Endothelial cell of umbilical vein (primary cell): Measurements from ENCODE around the gene ARHGEF26. TPM values are rescaled to one million over a fixed set of nuclear protein-coding genes. Genes with fewer than 3 reads are reported as not detected.

ENCODE experiments used
- BruUV-seq: library from RNA; stranded (reverse); fragments of 400-500 nt; replicated peaks from 2 replicates; lab custom pipeline; 2021; lab: Mats Ljungman, UMichigan
- CTCF ChIA-PET: fragments of 300-600, 350-600 bp; sonication (Branson Sonifier 250); formaldehyde crosslinking; loops from one replicate; lab custom pipeline; 2021; ENCODE audit warnings: antibody characterized with exemption, inconsistent platforms; lab: Charles Lee
- POLR2A ChIA-PET: fragments of 300-600, 350-600 bp; sonication (Branson Sonifier 250); formaldehyde crosslinking; loops from one replicate; lab custom pipeline; 2021; ENCODE audit warnings: antibody characterized with exemption, inconsistent platforms; lab: Charles Lee
- DNase-seq: peaks from one replicate; pipeline ENCODE4 v3.0.0-alpha.2; 2011; ENCODE audit warnings: low read depth, low spot score
- FAIRE-seq: peaks from 2 replicates; lab custom pipeline; 2011; peaks lifted over from hg19 to GRCh38; lab: Jason Lieb, UNC
- H2AFZ ChIP-seq: 2 replicates; pipeline ENCODE4 v1.6.0; 2012; ENCODE audit warnings: low read depth, low read length, control low read depth, inconsistent platforms
- H3K27ac ChIP-seq: 2 replicates; pipeline ENCODE4 v1.5.1; 2011; ENCODE audit warnings: low read depth, mild to moderate bottlenecking, control low read depth, low read length, moderate library complexity; ENCODE audit not compliant: insufficient read depth
- H3K27me3 ChIP-seq, 2 experiments: 2 replicates each; pipeline versions ENCODE4 v1.6.0 to v1.6.1; 2011; ENCODE audit warnings: low read length in 2 of 2, mixed read lengths in 1 of 2; ENCODE audit not compliant: control insufficient read depth in 2 of 2, insufficient read depth in 2 of 2
- H3K36me3 ChIP-seq, 2 experiments: 2 replicates in 1 of 2; 3 replicates in 1 of 2; pipeline ENCODE4 v1.5.1; 2011; ENCODE audit warnings: low read length in 2 of 2, mild to moderate bottlenecking in 1 of 2, moderate library complexity in 1 of 2; ENCODE audit not compliant: control insufficient read depth in 2 of 2, insufficient read depth in 2 of 2; ENCODE audit errors: extremely low read depth in 1 of 2
- H3K4me1 ChIP-seq: 3 replicates; pipeline ENCODE4 v1.5.1; 2011; ENCODE audit warnings: mild to moderate bottlenecking, low read length; ENCODE audit not compliant: control insufficient read depth, insufficient read depth; ENCODE audit errors: extremely low read depth
- H3K4me2 ChIP-seq: 2 replicates; pipeline ENCODE4 v1.6.1; 2011; ENCODE audit warnings: low read length, control low read depth, mixed read lengths; ENCODE audit not compliant: insufficient read depth
- H3K4me3 ChIP-seq, 3 experiments: fragments of 200-600 bp in 1 of 3; sonication (generic), shearing (Covaris generic) in 1 of 3; replicated peaks in 1 of 3; 2 replicates each; pipeline ENCODE4 v1.5.1; 2011 to 2016; ENCODE audit warnings: control low read depth in 3 of 3, low read length in 3 of 3, mild to moderate bottlenecking in 2 of 3, inconsistent platforms in 1 of 3, low read depth in 1 of 3, moderate library complexity in 1 of 3; ENCODE audit not compliant: insufficient read depth in 1 of 3
- H3K79me2 ChIP-seq: 2 replicates; pipeline ENCODE4 v1.6.0; 2012; ENCODE audit warnings: low read length, inconsistent platforms; ENCODE audit not compliant: control insufficient read depth, insufficient read depth
- H3K9ac ChIP-seq: replicated peaks from 2 replicates; pipeline ENCODE3; 2011; ENCODE audit warnings: low read length, control low read depth; ENCODE audit not compliant: insufficient read depth; ENCODE audit errors: extremely low read depth
- H3K9me1 ChIP-seq: replicated peaks from 3 replicates; pipeline ENCODE4 v1.6.0; 2011; ENCODE audit warnings: mild to moderate bottlenecking, low read length; ENCODE audit not compliant: control insufficient read depth, insufficient read depth; ENCODE audit errors: extremely low read depth
- H3K9me3 ChIP-seq: replicated peaks from 2 replicates; pipeline ENCODE4 v1.5.1; 2012; ENCODE audit warnings: low read length, inconsistent platforms; ENCODE audit not compliant: control insufficient read depth, insufficient read depth
- H4K20me1 ChIP-seq: replicated peaks from 2 replicates; pipeline ENCODE3; 2011; ENCODE audit warnings: mild to moderate bottlenecking, low read length; ENCODE audit not compliant: control insufficient read depth, insufficient read depth; ENCODE audit errors: extremely low read depth
- EZH2 ChIP-seq: IDR thresholded peaks from 2 replicates; pipeline ENCODE4 v1.6.1; 2012; ENCODE audit warnings: borderline replicate concordance, low read depth, mild to moderate bottlenecking, moderate library complexity, low read length, inconsistent platforms; ENCODE audit not compliant: severe bottlenecking
- FOS ChIP-seq: IDR thresholded peaks from 2 replicates; pipeline ENCODE4 v1.6.1; 2011; ENCODE audit warnings: mild to moderate bottlenecking, low read length, moderate library complexity, borderline replicate concordance; ENCODE audit not compliant: insufficient read depth
- GATA2 ChIP-seq: IDR thresholded peaks from 2 replicates; pipeline ENCODE4 v1.7.0; 2011; ENCODE audit warnings: low read depth, mild to moderate bottlenecking, moderate library complexity, mixed read lengths, low read length; ENCODE audit not compliant: insufficient read length, insufficient read depth
- JUN ChIP-seq: IDR thresholded peaks from 2 replicates; pipeline ENCODE4 v1.6.1; 2011; ENCODE audit warnings: borderline replicate concordance, low read depth; ENCODE audit not compliant: insufficient read length, insufficient read depth
- MYC ChIP-seq: IDR thresholded peaks from one replicate; pipeline ENCODE4 v1.6.1; 2011; ENCODE audit warnings: mild to moderate bottlenecking, low read depth, low read length
- POLR2A ChIP-seq: IDR thresholded peaks from 2 replicates; pipeline ENCODE4 v1.6.1; 2012; ENCODE audit warnings: low read depth, mild to moderate bottlenecking, control low read depth, low read length
- POLR2AphosphoS5 ChIP-seq: IDR thresholded peaks from 2 replicates; pipeline ENCODE4 v1.6.1; 2012; ENCODE audit warnings: low read depth, mild to moderate bottlenecking, control low read depth, low read length, moderate library complexity; ENCODE audit not compliant: insufficient read depth
- dilution Hi-C: fragments of 300-500 bp; cut with MboI; formaldehyde crosslinking; loops from one replicate; pipeline ENCODE4 v1.15.0; 2019; ENCODE audit warnings: low sequenced_read_pairs; ENCODE audit not compliant: extremely low pct_ligation_motif_present
- intact Hi-C: fragments of 100-400 bp; cut with micrococcal nuclease; formaldehyde crosslinking; loops from one replicate; pipeline ENCODE4 v1.10.0; 2022
- polyA plus RNA-seq, 4 experiments: library from polyadenylated mRNA; depleted of rRNA in 3 of 4; stranded (reverse) in 3 of 4; unstranded in 1 of 4; fragments of >200 nt; gene quantifications; 2 replicates each; pipeline versions ENCODE4 v1.2.1 to v1.2.3, GENCODE V29; 2011 to 2012; ENCODE audit warnings: missing spikeins in 1 of 4
- total RNA-seq: library from RNA; stranded (reverse); gene quantifications from 2 replicates; pipeline ENCODE4 v1.2.3, GENCODE V29; 2021
- TF ChIP-seq, protein P1 (sequence below), 2 donors: IDR thresholded peaks; 1 replicate in 1 of 2; 2 replicates in 1 of 2; pipeline ENCODE4 v1.5.1; 2011; ENCODE audit warnings: low read length in 2 of 2, mild to moderate bottlenecking in 2 of 2, moderate library complexity in 2 of 2, control low read depth in 1 of 2, inconsistent platforms in 1 of 2, low read depth in 1 of 2; ENCODE audit not compliant: insufficient read depth in 1 of 2; ENCODE audit errors: extremely low read depth in 1 of 2
- TF ChIP-seq, protein P2 (sequence below): IDR thresholded peaks from 2 replicates; pipeline ENCODE4 v1.6.1; 2011; ENCODE audit not compliant: insufficient read depth, insufficient read length

The ARHGEF26 gene
- total and polyA plus RNA-seq, 2 donors (not counting 3 experiments of a cell fraction or from before 2014, with no cell fraction given), result 0.57 to 2.9 TPM

DNA sequence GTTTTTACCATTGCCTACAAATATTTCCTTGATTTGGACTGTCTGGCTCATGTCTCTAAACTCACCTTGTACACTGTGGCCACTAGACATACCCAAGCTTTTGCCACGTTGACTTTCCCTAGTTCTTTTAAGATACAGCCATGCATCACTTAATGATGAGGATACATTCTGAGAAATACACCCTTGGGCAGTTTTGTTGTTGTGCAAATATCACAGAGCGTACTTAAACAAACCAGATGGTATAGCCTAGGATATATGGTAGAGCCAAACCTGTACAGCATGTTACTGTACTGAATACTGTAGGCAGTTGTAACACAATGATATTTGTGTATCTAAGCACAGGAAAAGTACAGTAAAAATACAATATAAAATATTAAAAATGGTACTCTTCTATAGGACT is 5.5 kb downstream of the ARHGEF26 start:
- POLR2A ChIA-PET, result no interaction called here
- no peaks in the 10 kb centered on the region for H3K9me1 ChIP-seq
- H3K79me2 ChIP-seq, result no peaks in the 10 kb centered on the region
- no TSS peak for BruUV-seq
- H3K27ac ChIP-seq, result no peak overlapping the region
- peaks cover 3% of the 10 kb centered on the region for H3K4me1 ChIP-seq
- CTCF ChIA-PET, result interaction anchor here (0.8 to 1.0 kb wide), 3 partner anchors 13 to 18 kb away, joined by 3 read pairs; no protein-coding TSS in a partner anchor
- H2AFZ ChIP-seq, result no peak overlapping the region
- H3K9me3 ChIP-seq, result no peaks in the 10 kb centered on the region
- dilution Hi-C loops (no loop called here), intact Hi-C loops (loop anchor here (10.0 kb wide), 2 partner anchors 128 to 198 kb away; partner anchors contain the start of gene DHX36)
- H3K4me3 ChIP-seq, result no peak overlapping the region
- H3K36me3 ChIP-seq, result no peaks in the 10 kb centered on the region
- H3K9ac ChIP-seq, result no peak overlapping the region
- no peak for DNase-seq
- no peaks in the 10 kb centered on the region for H4K20me1 ChIP-seq
- no peak overlapping the region for H3K4me2 ChIP-seq
- no peak for FAIRE-seq
- TF ChIP-seq MYC (no peak), POLR2AphosphoS5 (no peak), FOS (no peak), EZH2 (no peak), JUN (no peak), GATA2 (no peak), POLR2A (no peak)
- TF ChIP-seq, protein P1, sequence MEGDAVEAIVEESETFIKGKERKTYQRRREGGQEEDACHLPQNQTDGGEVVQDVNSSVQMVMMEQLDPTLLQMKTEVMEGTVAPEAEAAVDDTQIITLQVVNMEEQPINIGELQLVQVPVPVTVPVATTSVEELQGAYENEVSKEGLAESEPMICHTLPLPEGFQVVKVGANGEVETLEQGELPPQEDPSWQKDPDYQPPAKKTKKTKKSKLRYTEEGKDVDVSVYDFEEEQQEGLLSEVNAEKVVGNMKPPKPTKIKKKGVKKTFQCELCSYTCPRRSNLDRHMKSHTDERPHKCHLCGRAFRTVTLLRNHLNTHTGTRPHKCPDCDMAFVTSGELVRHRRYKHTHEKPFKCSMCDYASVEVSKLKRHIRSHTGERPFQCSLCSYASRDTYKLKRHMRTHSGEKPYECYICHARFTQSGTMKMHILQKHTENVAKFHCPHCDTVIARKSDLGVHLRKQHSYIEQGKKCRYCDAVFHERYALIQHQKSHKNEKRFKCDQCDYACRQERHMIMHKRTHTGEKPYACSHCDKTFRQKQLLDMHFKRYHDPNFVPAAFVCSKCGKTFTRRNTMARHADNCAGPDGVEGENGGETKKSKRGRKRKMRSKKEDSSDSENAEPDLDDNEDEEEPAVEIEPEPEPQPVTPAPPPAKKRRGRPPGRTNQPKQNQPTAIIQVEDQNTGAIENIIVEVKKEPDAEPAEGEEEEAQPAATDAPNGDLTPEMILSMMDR (IDR thresholded peaks at IDR 0.05; ENCODE audit: extremely low read depth in 1 of 2, insufficient read depth in 1 of 2, low read depth in 1 of 2, low read length in 2 of 2), result no peak
- TF ChIP-seq, protein P2, sequence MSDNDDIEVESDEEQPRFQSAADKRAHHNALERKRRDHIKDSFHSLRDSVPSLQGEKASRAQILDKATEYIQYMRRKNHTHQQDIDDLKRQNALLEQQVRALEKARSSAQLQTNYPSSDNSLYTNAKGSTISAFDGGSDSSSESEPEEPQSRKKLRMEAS, result no peak
- no peaks in the 10 kb centered on the region for H3K27me3 ChIP-seq
